Renal cortical epithelial cell (primary cell): ENCODE results near the gene LRP5. TPM values are rescaled to one million over a fixed set of nuclear protein-coding genes. Genes with fewer than 3 reads are reported as not detected.
"Not testable (repeated sequence)": the region's sequence is repeated elsewhere in the genome, so short reads cannot be mapped to it uniquely, and the experiment has no call there.

Experiments
- DNase-seq: peaks from one replicate; pipeline ENCODE4 v3.0.0-alpha.2; 2011; ENCODE audit warnings: low read depth
- total RNA-seq: library from RNA; depleted of rRNA; stranded (reverse); fragments of >200 nt; gene quantifications from 2 replicates; pipeline ENCODE4 v1.2.3, GENCODE V29; 2014

Gene LRP5
- total RNA-seq, 1 donor from 2014 or later, result 58.6 TPM

- no peak for DNase-seq
Observed at GRCh38 chr11:68282141-68282860, 30.1 kb upstream of the LRP5 start.

GRCh38 chr11:68282861-68283230 lies 29.5 kb upstream of the LRP5 start:
- DNase-seq, result no peak

GRCh38 chr11:68284588-68284987 lies 27.8 kb upstream of the LRP5 start:
- not testable (repeated sequence) for DNase-seq

- DNase-seq, result no peak
Observed at GRCh38 chr11:68287419-68287818, 25.0 kb upstream of the LRP5 start.

- DNase-seq, result no peak
Observed at GRCh38 chr11:68289456-68289855, 22.9 kb upstream of the LRP5 start.

- DNase-seq, result no peak
Observed at GRCh38 chr11:68293708-68294107, 18.7 kb upstream of the LRP5 start.

GRCh38 chr11:68295271-68295670 lies 17.1 kb upstream of the LRP5 start:
- no peak for DNase-seq

GRCh38 chr11:68295940-68296339 lies 16.5 kb upstream of the LRP5 start:
- no peak for DNase-seq

- DNase-seq, result no peak
Observed at GRCh38 chr11:68296344-68297051, 15.9 kb upstream of the LRP5 start.

GRCh38 chr11:68297052-68297378 lies 15.4 kb upstream of the LRP5 start:
- DNase-seq, result no peak

- DNase-seq, result no peak
Observed at GRCh38 chr11:68297494-68297811, 14.9 kb upstream of the LRP5 start.

GRCh38 chr11:68297812-68298658 lies 14.4 kb upstream of the LRP5 start:
- no peak for DNase-seq

- DNase-seq, result no peak
Observed at GRCh38 chr11:68298659-68299516, 13.5 kb upstream of the LRP5 start.

- DNase-seq, result not testable (repeated sequence)
Observed at GRCh38 chr11:68299517-68299879, 12.9 kb upstream of the LRP5 start.

GRCh38 chr11:68300076-68300830 lies 12.1 kb upstream of the LRP5 start:
- DNase-seq, result no peak

- DNase-seq, result no peak
Observed at GRCh38 chr11:68302256-68302655, 10.1 kb upstream of the LRP5 start.

- peak; percentile 74 for DNase-seq
Observed at GRCh38 chr11:68302670-68303069, 9.7 kb upstream of the LRP5 start.

- no peak for DNase-seq
Observed at GRCh38 chr11:68303083-68303482, 9.3 kb upstream of the LRP5 start.

GRCh38 chr11:68303982-68304780 lies 8.2 kb upstream of the LRP5 start:
- no peak for DNase-seq

GRCh38 chr11:68306636-68307035 lies 5.8 kb upstream of the LRP5 start:
- no peak for DNase-seq
